Esophagus squamous epithelium (tissue), 4 donors: ENCODE results near the gene FAM193B.

Experiments used
- POLR2A ChIP-seq, 4 donors: fragments of 450-650 bp; IDR thresholded peaks; one replicate each; pipeline ENCODE4 v1.6.1; 2017; ENCODE audit warnings: antibody characterized with exemption in 4 of 4, mild to moderate bottlenecking in 4 of 4, moderate library complexity in 3 of 4
- TF ChIP-seq, protein P1 (sequence below), 6 experiments: fragments of 450-650 bp in 4 of 6; fragments of 200-600 bp in 2 of 6; sonication (generic) in 2 of 6; IDR thresholded peaks; one replicate each; pipeline ENCODE4 v1.5.1; 2016 to 2019; ENCODE audit warnings: antibody characterized with exemption in 6 of 6, mild to moderate bottlenecking in 4 of 6, moderate library complexity in 4 of 6

DNA sequence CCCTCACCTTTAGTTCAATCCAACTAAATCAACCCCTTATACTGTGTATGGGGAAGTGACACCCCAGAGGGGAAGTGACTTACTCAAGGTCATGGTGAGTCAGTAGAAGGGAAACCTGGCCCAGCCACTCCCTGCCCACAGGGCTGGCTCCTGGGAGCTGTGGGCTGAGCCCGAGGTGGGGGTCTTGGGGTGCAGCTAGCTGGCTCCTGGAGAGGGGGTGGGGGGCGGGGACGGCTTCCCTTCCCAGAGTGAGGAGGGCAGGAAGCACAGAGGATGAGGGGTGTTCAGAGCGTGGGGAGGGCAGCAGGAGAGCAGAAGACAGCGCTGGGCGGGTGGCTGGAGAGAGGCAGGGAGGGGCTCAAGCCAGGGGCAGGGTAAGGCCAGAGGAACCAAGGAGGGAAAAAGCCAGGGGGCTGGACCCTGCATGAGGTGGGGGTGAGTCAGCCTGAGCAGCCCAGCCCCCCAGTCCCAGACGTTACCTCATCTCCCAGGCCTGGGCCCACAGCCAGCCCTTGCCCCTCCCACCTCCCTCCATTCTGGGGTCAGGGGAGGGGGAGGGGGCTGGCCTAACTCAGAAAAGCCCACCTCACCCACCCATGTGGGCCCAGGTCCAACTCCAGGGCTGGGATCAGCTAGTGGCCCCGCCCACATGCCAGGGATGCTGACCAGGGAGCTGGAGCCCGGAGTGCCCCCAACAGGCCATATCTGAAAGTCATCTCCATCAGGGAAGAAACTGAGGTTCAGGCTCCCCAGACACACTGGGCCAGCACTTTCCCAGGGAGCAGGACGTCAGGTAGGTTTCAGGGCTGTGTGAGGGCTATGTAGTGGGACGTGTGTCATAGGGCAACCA, 59.8 kb downstream of the FAM193B start:
- TF ChIP-seq, protein P1, sequence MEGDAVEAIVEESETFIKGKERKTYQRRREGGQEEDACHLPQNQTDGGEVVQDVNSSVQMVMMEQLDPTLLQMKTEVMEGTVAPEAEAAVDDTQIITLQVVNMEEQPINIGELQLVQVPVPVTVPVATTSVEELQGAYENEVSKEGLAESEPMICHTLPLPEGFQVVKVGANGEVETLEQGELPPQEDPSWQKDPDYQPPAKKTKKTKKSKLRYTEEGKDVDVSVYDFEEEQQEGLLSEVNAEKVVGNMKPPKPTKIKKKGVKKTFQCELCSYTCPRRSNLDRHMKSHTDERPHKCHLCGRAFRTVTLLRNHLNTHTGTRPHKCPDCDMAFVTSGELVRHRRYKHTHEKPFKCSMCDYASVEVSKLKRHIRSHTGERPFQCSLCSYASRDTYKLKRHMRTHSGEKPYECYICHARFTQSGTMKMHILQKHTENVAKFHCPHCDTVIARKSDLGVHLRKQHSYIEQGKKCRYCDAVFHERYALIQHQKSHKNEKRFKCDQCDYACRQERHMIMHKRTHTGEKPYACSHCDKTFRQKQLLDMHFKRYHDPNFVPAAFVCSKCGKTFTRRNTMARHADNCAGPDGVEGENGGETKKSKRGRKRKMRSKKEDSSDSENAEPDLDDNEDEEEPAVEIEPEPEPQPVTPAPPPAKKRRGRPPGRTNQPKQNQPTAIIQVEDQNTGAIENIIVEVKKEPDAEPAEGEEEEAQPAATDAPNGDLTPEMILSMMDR (IDR thresholded peaks at IDR 0.05), result peak in 1 of 6 experiments; percentile 18
- TF ChIP-seq POLR2A (IDR thresholded peaks at IDR 0.05), result no peak
